ENCODE data around the gene KLHL30. TPM values are rescaled to one million over a fixed set of nuclear protein-coding genes. Genes with fewer than 3 reads are reported as not detected.
A peak's percentile ranks its signal among the peaks of the same experiment; 100 is the strongest.

KLHL30 gene
- total RNA-seq, 1 experiment from 2014 or later = not detected

GRCh38 chr2:238097988-238098871 lies 40.2 kb upstream of the KLHL30 start:
- Histone ChIP-seq H2BK5ac (ENCODE audit: insufficient read length, low read length) (no peak overlapping the region), H2BK12ac (ENCODE audit: insufficient read length, low read depth, low read length) (no peak overlapping the region), H3K14ac (ENCODE audit: insufficient read depth, low read length) (no peak overlapping the region; the same call in 1 of the 2 replicates), H3K9me3 (ENCODE audit: control insufficient read depth, low read depth, low read length) (no peaks in the 10 kb centered on the region), H2BK20ac (ENCODE audit: low read depth, low read length, poor library complexity, severe bottlenecking) (no peak overlapping the region), H3K23me2 (ENCODE audit: insufficient read length, low read depth, low read length, poor library complexity, severe bottlenecking) (no peaks in the 10 kb centered on the region), H3K9ac (ENCODE audit: extremely low read depth, insufficient read length, low read length) (no peak overlapping the region), H2AFZ (ENCODE audit: low read length) (no peak overlapping the region), H4K5ac (ENCODE audit: insufficient read length, low read depth, low read length) (no peak overlapping the region), H3K27me3 (ENCODE audit: insufficient read depth, low read length) (no peaks in the 10 kb centered on the region), H3K4me2 (ENCODE audit: insufficient read depth, insufficient read length, low read length) (no peak overlapping the region), H2AK5ac (ENCODE audit: insufficient read length, low read length) (no peak overlapping the region), H3T11ph (ENCODE audit: low read length) (no peak overlapping the region), H3K56ac (ENCODE audit: insufficient read length, low read depth, low read length) (no peak overlapping the region), H3K18ac (ENCODE audit: insufficient read length, low read depth, low read length) (no peak overlapping the region), H3K4ac (ENCODE audit: low read depth, low read length) (no peak overlapping the region), H3K79me2 (ENCODE audit: insufficient read depth, low read length) (no peaks in the 10 kb centered on the region), H4K8ac (replicated peaks; ENCODE audit: insufficient read length, low read depth, low read length) (no peak overlapping the region), H3K4me1 (ENCODE audit: insufficient read depth, low read length) (peaks cover 3% of the 10 kb centered on the region; the same call in 1 of the 2 replicates), H3K27ac (ENCODE audit: insufficient read length, low read depth, low read length) (no peak overlapping the region), H4K91ac (ENCODE audit: insufficient read length, low read depth, low read length) (no peak overlapping the region), H4K20me1 (ENCODE audit: control insufficient read depth, insufficient read depth, insufficient read length) (no peaks in the 10 kb centered on the region), H3K23ac (ENCODE audit: insufficient read length, low read depth, low read length) (no peak overlapping the region), H3K79me1 (ENCODE audit: insufficient read depth, low read depth, low read length, poor library complexity, severe bottlenecking) (no peaks in the 10 kb centered on the region), H2BK120ac (ENCODE audit: low read depth, low read length, poor library complexity, severe bottlenecking) (no peak overlapping the region), H2BK15ac (ENCODE audit: low read depth, low read length) (no peak overlapping the region)
- Mint-ChIP-seq H3K4me1 (peaks cover 31 to 41% of the 10 kb centered on the region in 2 experiments), H3K9me3 (no peaks in the 10 kb centered on the region), H3K27ac (peak overlapping the region in 2 of 3 experiments; percentile 9 to 74; a peak in 4 of 7 replicates), H3K4me3 (no peak overlapping the region; a peak in 1 of 5 replicates), H3K27me3 (ENCODE audit: low read depth) (no peaks in the 10 kb centered on the region; the same call in 1 of the 2 replicates), H3K36me3 (ENCODE audit: insufficient read depth in 1 of 3, low read depth in 3 of 3) (peaks cover 10 to 22% (median 12%) of the 10 kb centered on the region in 3 experiments; a peak in 6 of 7 replicates)
- no peak for TF ChIP-seq CTCF (conservative IDR thresholded peaks at IDR 0.05)
- no CpG with 5 or more reads among the region's 37 CpGs for WGBS (ENCODE audit: extremely low coverage, insufficient read length, low lambda C conversion rate)
- peak; percentile 84 for DNase-seq
